H9 (cell line): ENCODE results near the gene NAIF1. TPM values are rescaled to one million over a fixed set of nuclear protein-coding genes. Genes with fewer than 3 reads are reported as not detected.

Source experiments
- DNase-seq: peaks from one replicate; pipeline ENCODE4 v3.0.0-alpha.2; 2017
- H2AFZ ChIP-seq: one replicate; pipeline ENCODE4 v1.6.1; 2013; ENCODE audit warnings: mild to moderate bottlenecking, low read length, control low read depth, moderate library complexity
- H2AK5ac ChIP-seq: 2 replicates; pipeline ENCODE4 v1.6.1; 2013; ENCODE audit warnings: low read length, control low read depth, mixed read lengths; ENCODE audit not compliant: insufficient read length
- H2BK120ac ChIP-seq: one replicate; pipeline ENCODE4 v1.6.1; 2013; ENCODE audit warnings: low read depth, mild to moderate bottlenecking, low read length, control low read depth, inconsistent platforms; ENCODE audit not compliant: poor library complexity, severe bottlenecking
- H2BK12ac ChIP-seq: 2 replicates; pipeline ENCODE4 v1.6.1; 2013; ENCODE audit warnings: low read length, control low read depth, mixed read lengths, low read depth; ENCODE audit not compliant: insufficient read length
- H2BK15ac ChIP-seq: 2 replicates; pipeline ENCODE4 v1.6.1; 2013; ENCODE audit warnings: low read depth, low read length, control low read depth
- H2BK20ac ChIP-seq: one replicate; pipeline ENCODE4 v1.6.1; 2013; ENCODE audit warnings: low read depth, mild to moderate bottlenecking, low read length, control low read depth, inconsistent platforms; ENCODE audit not compliant: poor library complexity, severe bottlenecking
- H2BK5ac ChIP-seq: 2 replicates; pipeline ENCODE4 v1.6.1; 2013; ENCODE audit warnings: low read length, control low read depth, mixed read lengths; ENCODE audit not compliant: insufficient read length
- H3K14ac ChIP-seq: 2 replicates; pipeline ENCODE4 v1.6.1; 2013; ENCODE audit warnings: low read length, control low read depth; ENCODE audit not compliant: insufficient read depth
- H3K18ac ChIP-seq: 2 replicates; pipeline ENCODE4 v1.6.1; 2013; ENCODE audit warnings: low read depth, mild to moderate bottlenecking, mixed read lengths, low read length, control low read depth; ENCODE audit not compliant: insufficient read length
- H3K23ac ChIP-seq: 2 replicates; pipeline ENCODE4 v1.6.1; 2013; ENCODE audit warnings: low read length, control low read depth, mixed read lengths, low read depth; ENCODE audit not compliant: insufficient read length
- H3K23me2 ChIP-seq: 2 replicates; pipeline ENCODE4 v1.6.1; 2013; ENCODE audit warnings: low read depth, mild to moderate bottlenecking, mixed read lengths, low read length, control low read depth; ENCODE audit not compliant: insufficient read length, poor library complexity, severe bottlenecking
- H3K27ac ChIP-seq: 2 replicates; pipeline ENCODE4 v1.5.1; 2013; ENCODE audit warnings: low read length, control low read depth, mixed read lengths, low read depth; ENCODE audit not compliant: insufficient read length
- H3K27me3 ChIP-seq: 2 replicates; pipeline ENCODE4 v1.6.1; 2013; ENCODE audit warnings: low read length, control low read depth, inconsistent platforms; ENCODE audit not compliant: insufficient read depth
- H3K4ac ChIP-seq: 2 replicates; pipeline ENCODE4 v1.6.1; 2013; ENCODE audit warnings: low read depth, mild to moderate bottlenecking, control low read depth, inconsistent platforms, low read length, moderate library complexity
- H3K4me1 ChIP-seq: 2 replicates; pipeline ENCODE4 v1.6.1; 2013; ENCODE audit warnings: low read length, control low read depth, inconsistent platforms; ENCODE audit not compliant: insufficient read depth
- H3K4me2 ChIP-seq: 2 replicates; pipeline ENCODE4 v1.6.1; 2013; ENCODE audit warnings: low read length, control low read depth, mixed read lengths; ENCODE audit not compliant: insufficient read length, insufficient read depth
- H3K56ac ChIP-seq: 2 replicates; pipeline ENCODE4 v1.6.1; 2013; ENCODE audit warnings: low read depth, mild to moderate bottlenecking, mixed read lengths, low read length, control low read depth; ENCODE audit not compliant: insufficient read length
- H3K79me1 ChIP-seq: 2 replicates; pipeline ENCODE4 v1.6.1; 2013; ENCODE audit warnings: low read depth, mild to moderate bottlenecking, moderate library complexity, low read length, control low read depth, inconsistent platforms; ENCODE audit not compliant: insufficient read depth, poor library complexity, severe bottlenecking
- H3K79me2 ChIP-seq: 2 replicates; pipeline ENCODE4 v1.6.1; 2013; ENCODE audit warnings: low read length, control low read depth, inconsistent platforms; ENCODE audit not compliant: insufficient read depth
- H3K9ac ChIP-seq: 2 replicates; pipeline ENCODE4 v1.6.1; 2013; ENCODE audit warnings: low read length, control low read depth, mixed read lengths; ENCODE audit not compliant: insufficient read length; ENCODE audit errors: extremely low read depth
- H3K9me3 ChIP-seq: one replicate; pipeline ENCODE4 v1.6.1; 2013; ENCODE audit warnings: low read depth, low read length, inconsistent platforms; ENCODE audit not compliant: control insufficient read depth
- H3T11ph ChIP-seq: one replicate; pipeline ENCODE4 v1.6.1; 2013; ENCODE audit warnings: mild to moderate bottlenecking, low read length, control low read depth, inconsistent platforms
- H4K20me1 ChIP-seq: one replicate; pipeline ENCODE4 v1.6.1; 2013; ENCODE audit not compliant: control insufficient read depth, insufficient read length, insufficient read depth
- H4K5ac ChIP-seq: 2 replicates; pipeline ENCODE4 v1.6.1; 2013; ENCODE audit warnings: low read depth, mild to moderate bottlenecking, mixed read lengths, low read length, control low read depth; ENCODE audit not compliant: insufficient read length
- H4K8ac ChIP-seq: replicated peaks from 2 replicates; pipeline ENCODE4 v1.6.1; 2013; ENCODE audit warnings: low read length, control low read depth, mixed read lengths, low read depth; ENCODE audit not compliant: insufficient read length
- H4K91ac ChIP-seq: 2 replicates; pipeline ENCODE4 v1.6.1; 2013; ENCODE audit warnings: low read depth, mild to moderate bottlenecking, moderate library complexity, mixed read lengths, low read length, control low read depth; ENCODE audit not compliant: insufficient read length
- H3K27ac Mint-ChIP-seq, 3 experiments: 2 replicates in 2 of 3; 3 replicates in 1 of 3; pipeline ENCODE4 v1.8.0; 2020 to 2021; ENCODE audit warnings: mixed read lengths in 3 of 3, mild to moderate bottlenecking in 1 of 3, moderate library complexity in 1 of 3
- H3K27me3 Mint-ChIP-seq: 2 replicates; pipeline ENCODE4 v1.8.0; 2021; ENCODE audit warnings: low read depth, mild to moderate bottlenecking, moderate library complexity, mixed read lengths
- H3K36me3 Mint-ChIP-seq, 3 experiments: 2 replicates in 2 of 3; 3 replicates in 1 of 3; pipeline ENCODE4 v1.8.0; 2020 to 2021; ENCODE audit warnings: low read depth in 3 of 3, mixed read lengths in 3 of 3; ENCODE audit not compliant: insufficient read depth in 1 of 3
- H3K4me1 Mint-ChIP-seq, 2 experiments: 2 replicates each; pipeline ENCODE4 v1.8.0; 2020; ENCODE audit warnings: mixed read lengths in 2 of 2
- H3K4me3 Mint-ChIP-seq, 2 experiments: 2 replicates in 1 of 2; 3 replicates in 1 of 2; pipeline ENCODE4 v1.8.0; 2020 to 2021; ENCODE audit warnings: mild to moderate bottlenecking in 2 of 2, mixed read lengths in 2 of 2, moderate library complexity in 1 of 2
- H3K9me3 Mint-ChIP-seq, 2 experiments: 2 replicates in 1 of 2; 3 replicates in 1 of 2; pipeline ENCODE4 v1.8.0; 2020; ENCODE audit warnings: mild to moderate bottlenecking in 2 of 2, mixed read lengths in 2 of 2, moderate library complexity in 1 of 2
- CTCF ChIP-seq: fragments of 200-600 bp; sonication (generic); conservative IDR thresholded peaks from 3 replicates; pipeline ENCODE4 v1.8.0; 2021; ENCODE audit warnings: antibody characterized with exemption, mild to moderate bottlenecking
- WGBS: extraction: QIAGEN DNeasy Blood & Tissue Kit; methylation state at CpG from one replicate; pipeline ENCODE4 v1.1.7; 2013; ENCODE audit warnings: missing lambda C conversion rate, low lambda C conversion rate, mixed read lengths; ENCODE audit not compliant: insufficient read length; ENCODE audit errors: extremely low coverage; 5-methylcytosine and 5-hydroxymethylcytosine counted together
- long read RNA-seq: library from polyadenylated mRNA; unstranded; transcript quantifications from one replicate; pipeline ENCODE4 v2.0.0, GENCODE V29; 2020
- total RNA-seq: library from RNA; stranded (reverse); gene quantifications from 2 replicates; pipeline ENCODE4 v1.2.1, GENCODE V29; 2021

The NAIF1 gene
- total RNA-seq: 6.3 TPM in 2 replicates
- long read RNA-seq, partial matches to known transcripts: 0 of 5 reads
- long read RNA-seq, other reads (novel, unspliced or antisense): 4 of 5 reads

GRCh38 chr9:128066713-128067644 is at the start of gene NAIF1:
Gene NAIF1, minus strand, starts transcription at chr9:128067320. Its CDS starts 219 bp downstream, at chr9:128067101.
- Mint-ChIP-seq H3K4me1 (peaks cover 25 to 28% of the 10 kb centered on the region in 2 experiments), H3K36me3 (peaks cover 7 to 13% (median 9%) of the 10 kb centered on the region in 3 experiments; a peak in 6 of 7 replicates), H3K4me3 (peak within 1 kb of the TSS; percentile 19 to 91; a peak in 4 of 5 replicates), H3K27me3 (no peaks in the 10 kb centered on the region), H3K27ac (no peak within 1 kb of the TSS), H3K9me3 (no peaks in the 10 kb centered on the region)
- Histone ChIP-seq H2BK15ac (no peak within 1 kb of the TSS; the same call in 1 of the 2 replicates), H4K8ac (no peak within 1 kb of the TSS), H3K4me2 (peak within 1 kb of the TSS; percentile 82), H2BK20ac (no peak within 1 kb of the TSS), H2AK5ac (no peak within 1 kb of the TSS), H2BK12ac (peak within 1 kb of the TSS; percentile 58), H3K23me2 (peaks cover 16% of the 10 kb centered on the region), H4K5ac (no peak within 1 kb of the TSS), H3T11ph (no peak within 1 kb of the TSS), H3K27ac (peak within 1 kb of the TSS; percentile 83), H3K4ac (peak within 1 kb of the TSS; percentile 21), H2AFZ (no peak within 1 kb of the TSS), H3K14ac (peak within 1 kb of the TSS; percentile 78), H3K27me3 (no peaks in the 10 kb centered on the region), H3K9me3 (no peaks in the 10 kb centered on the region), H3K4me1 (no peaks in the 10 kb centered on the region), H4K20me1 (no peaks in the 10 kb centered on the region), H3K23ac (no peak within 1 kb of the TSS), H4K91ac (no peak within 1 kb of the TSS), H3K79me2 (peaks cover 5% of the 10 kb centered on the region; the same call in 1 of the 2 replicates), H2BK120ac (no peak within 1 kb of the TSS), H3K79me1 (no peaks in the 10 kb centered on the region), H3K56ac (no peak within 1 kb of the TSS), H3K9ac (peak within 1 kb of the TSS; percentile 74), H3K18ac (peak within 1 kb of the TSS; percentile 82), H2BK5ac (peak within 1 kb of the TSS; percentile 11)
- WGBS: no CpG with 5 or more reads among the region's 54 CpGs
- peak; percentile 25; the same call in 2 of the 3 replicates for TF ChIP-seq CTCF
- DNase-seq: peak; percentile 99
